GM21723 (cell line): Measurements from ENCODE around the gene AKR7A3.
"Not testable (repeated sequence)": the region's sequence is repeated elsewhere in the genome, so short reads cannot be mapped to it uniquely, and the experiment has no call there.

Experiments used
- ATAC-seq: cut with Tn5 transposase; IDR thresholded peaks from one replicate; pipeline ENCODE4 v1.9.1; 2021; ENCODE audit warnings: mild to moderate bottlenecking, moderate library complexity; ENCODE audit not compliant: unreplicated experiment

Gene AKR7A3

DNA sequence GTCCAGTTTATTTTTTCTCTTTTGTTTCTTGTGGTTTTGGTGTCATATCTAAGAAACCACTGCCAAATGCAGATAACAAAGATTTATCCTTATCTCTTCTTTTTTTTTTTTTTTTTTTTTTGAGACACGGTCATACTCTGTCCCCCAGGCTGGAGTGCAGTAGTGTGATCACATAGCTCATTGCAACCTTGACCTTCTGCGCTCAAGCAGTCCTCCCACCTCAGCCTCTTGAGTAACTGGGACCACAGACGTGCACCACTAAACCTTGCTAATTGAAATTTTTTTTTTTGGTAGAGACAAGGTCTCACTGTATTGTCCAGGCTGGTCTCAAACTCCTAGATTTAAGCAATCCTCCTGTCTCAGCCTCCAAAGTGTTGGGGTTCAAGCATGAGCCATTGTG, 32.5 kb upstream of the AKR7A3 start:
- ATAC-seq: no peak

- no peak for ATAC-seq
Measured at GRCh38 chr1:19319196-19319595, 30.6 kb upstream of the AKR7A3 start.

DNA sequence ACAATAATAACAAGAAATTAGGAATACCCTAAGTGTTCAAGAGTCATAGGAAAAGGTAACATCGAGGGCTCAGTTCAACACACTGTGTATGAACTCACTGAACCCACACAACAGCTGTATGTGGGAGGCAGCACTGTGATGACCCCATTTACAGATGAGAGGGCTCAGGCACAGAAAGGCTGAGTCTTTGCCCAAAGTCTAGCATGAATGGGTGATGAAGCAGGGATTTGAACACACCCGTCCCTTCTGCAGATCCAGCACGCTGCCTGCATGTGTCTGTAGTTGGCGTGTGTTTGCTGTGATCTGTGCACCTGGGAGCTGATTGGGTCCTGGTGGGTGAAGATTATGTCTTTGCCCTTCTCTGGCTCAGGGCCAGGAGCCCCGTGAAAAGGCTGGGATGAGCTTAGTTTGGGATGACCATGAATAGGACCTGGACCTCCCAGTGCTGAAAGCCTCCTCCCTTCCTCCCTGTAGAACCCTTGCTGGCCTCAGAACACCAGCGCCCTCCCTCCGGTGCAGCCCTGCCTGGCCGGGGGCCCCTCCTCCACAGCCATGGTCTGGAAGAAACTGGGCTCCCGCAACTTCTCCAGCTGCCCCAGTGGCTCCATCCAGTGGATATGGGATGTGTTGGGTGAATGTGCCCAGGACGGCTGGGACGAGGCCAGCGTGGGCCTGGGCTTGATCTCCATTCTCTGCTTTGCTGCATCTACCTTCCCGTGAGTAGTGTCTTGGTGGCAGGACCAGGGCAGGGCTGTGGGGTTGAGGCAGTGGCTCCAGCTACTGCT, 28.7 kb upstream of the AKR7A3 start:
- no peak for ATAC-seq

DNA sequence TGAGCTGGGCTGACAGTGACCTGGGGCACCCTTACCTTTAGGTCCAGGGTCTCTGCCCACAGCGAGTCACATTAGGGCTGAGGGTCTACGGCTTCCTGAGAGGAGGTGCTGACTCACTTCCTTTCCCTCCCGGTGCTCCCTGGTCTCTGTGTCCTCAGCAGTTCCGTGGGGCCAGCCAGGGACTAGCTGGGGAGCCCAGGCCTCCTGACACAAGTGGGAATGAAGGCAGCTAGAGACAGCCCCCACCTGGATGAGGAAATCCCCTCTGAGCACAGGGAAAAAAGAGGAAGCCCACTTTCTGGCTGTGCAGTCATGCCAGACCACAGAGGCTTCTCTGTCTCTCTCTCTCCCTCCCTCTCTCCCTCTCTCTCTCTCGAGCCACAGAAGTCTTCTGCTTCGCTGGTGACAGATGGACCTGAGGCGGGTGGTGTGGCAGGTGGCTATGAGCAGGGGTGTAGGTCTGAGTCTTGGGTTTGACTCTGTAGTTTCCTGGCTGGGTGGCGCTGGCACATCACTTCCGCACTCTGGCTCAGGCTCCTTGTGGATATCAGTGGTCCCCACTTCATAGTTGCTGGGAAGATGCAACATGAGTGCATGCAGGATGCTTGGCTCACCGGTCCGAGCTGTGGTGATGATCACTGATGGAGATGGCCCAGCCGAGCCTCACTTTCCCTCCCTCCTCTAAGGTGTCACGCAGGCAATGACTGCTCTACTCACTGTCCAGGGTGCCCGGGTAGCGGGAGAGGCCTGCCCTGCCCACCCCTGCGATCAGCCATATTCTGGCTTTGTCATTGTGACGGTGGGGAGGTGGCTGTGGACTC, 27.0 kb upstream of the AKR7A3 start:
- no peak for ATAC-seq

DNA sequence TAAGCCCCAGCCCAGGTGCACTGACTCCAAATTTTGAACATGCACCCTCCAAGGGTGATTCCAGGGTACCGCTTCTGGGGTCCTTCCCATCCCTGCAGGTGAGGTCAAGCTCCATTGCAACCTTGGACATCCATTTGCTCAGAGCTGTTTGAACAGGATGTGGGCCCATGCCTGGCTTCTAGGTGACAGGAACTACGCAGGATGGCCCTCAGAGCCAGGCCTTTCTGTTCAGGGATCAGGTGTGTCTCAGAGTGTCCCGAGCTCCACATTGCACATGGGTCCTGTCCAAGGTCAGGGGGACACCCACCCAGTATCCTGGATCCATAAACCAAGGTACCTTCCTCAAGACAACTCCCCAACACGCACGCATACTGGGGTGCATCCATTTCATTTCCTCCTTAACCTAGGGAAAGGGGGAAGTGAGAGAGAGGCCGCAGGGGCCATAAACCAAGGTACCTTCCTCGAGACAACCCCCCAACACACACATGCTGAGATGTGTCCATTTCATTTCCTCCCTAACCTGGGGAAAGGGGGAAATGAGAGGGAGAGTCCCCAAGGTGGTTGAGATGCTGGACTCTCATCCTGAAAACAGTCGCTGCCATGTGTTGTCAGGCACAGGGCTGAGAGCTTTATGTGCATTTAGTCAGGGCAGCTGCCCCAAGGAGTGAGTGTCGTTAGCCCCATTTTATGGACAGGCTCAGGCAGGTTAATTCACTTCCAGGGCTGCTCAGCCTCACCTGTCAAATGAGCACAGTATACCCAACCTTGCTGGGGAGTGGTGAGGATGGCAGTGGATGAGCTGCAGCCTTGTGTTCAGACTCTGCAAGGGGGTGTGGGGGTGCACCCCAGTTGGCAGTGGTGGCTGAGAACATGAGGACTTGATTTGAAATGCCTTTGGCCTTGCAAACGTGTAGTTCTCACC, 25.7 kb upstream of the AKR7A3 start:
- ATAC-seq: no peak

DNA sequence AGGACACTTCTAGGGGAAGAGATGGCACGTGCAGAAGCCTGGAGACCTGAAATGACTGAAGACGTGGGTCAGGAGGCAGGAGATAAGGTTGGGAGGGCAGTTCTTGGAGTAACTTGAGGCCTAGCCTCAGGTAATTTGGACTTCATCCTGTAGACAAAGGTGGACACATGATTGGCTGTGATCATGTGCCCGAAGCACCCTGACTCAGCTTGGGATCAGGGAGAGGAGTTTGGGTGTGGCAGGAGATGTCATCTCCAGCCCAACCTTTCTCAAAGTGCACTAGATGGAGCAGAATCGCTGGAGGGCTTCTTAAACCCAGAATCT, 25.0 kb upstream of the AKR7A3 start:
- ATAC-seq: no peak

DNA sequence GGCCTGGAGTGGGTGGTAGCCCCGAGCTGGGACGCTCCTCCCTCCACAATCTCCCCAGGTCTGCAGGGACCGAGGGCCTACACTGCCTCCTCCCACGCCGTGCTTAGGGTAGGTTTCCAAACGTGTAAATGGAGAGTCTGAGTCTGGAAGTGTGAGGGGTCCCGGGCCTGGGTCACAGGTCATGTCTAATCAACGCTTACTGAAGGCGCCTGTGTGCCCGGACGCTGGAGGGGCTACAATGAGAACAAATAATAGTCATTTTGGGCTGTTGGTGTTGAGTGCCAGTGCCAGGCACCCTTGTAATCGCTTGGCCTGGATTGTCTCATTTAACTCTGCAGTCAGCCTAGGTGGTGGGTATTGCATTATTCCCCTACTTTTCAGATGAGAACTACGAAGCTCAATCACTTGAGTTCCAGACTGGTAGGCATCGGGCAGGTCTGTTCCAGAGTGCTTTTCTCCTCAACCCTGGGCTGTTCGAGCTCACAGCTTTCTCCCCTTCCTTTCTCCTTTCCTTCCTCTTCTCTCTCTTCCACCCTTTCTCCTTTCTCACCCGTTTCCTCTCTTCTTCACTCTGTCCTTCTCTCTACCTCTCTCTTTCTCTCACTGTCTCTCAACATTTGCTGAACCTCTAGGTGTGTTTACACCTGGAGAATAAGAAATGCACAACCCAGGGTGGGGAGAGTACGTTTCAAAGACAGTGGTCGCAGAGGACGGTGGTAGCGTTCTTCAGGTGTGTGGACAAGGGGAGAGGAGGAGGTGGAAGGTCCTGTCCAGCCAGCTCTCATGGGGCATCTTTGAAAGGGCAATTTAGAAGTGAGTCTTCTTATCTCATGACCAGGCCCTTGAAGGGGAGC, 24.4 kb upstream of the AKR7A3 start:
- ATAC-seq: peak; percentile 21

DNA sequence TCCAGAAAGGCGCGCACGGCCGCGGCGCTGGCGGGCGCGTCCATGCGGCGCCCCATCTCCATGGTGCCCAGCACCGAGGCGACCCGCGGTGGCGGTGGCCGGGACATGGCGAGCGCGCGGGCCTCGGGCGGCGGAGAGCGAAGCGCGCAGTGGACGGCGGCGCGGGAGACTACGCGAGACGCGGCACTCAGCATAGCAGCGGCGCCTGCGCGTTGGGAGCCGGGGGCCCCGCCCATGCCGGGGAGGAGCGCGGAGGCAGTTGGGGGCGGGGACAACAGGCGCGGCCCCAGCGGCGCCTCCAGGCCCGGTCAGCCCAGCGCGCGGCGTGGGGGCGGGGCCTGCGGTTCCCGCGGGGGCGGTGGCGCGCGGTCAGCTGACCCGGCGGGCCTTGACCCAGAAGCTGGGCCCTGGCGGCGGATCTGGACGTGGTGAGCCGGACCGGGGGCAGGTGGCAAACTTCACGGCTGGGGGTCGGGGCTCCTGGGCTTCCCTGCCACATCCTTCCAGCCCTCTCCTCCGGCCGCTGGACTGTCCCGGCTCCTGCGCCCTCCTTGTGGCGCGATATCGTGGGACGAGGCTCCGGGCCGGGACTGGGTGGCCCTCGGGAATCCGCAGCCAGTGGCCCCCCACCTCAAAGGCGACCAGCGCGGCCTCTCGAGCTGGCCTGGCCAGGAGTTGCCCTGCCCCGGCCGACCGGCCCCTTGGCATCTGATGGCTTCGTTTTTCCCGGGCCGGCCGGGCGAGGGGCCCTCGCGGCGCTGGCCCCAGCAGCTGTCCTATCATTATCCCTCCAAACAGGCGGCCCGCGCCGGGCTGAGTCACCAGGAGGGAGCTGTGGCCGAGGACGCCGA, 23.6 kb upstream of the AKR7A3 start, which contains the start of the genes AKR7A2 and SLC66A1:
TSS of gene AKR7A2 (minus strand) at position 214 of the 851 bp plus-strand sequence. CDS start at position 194, 20 bp downstream.
TSS of gene SLC66A1 (plus strand) at position 396 of the 851 bp plus-strand sequence. CDS start 5,352 bp downstream, outside the sequence.
- ATAC-seq: peak; percentile 64

- peak; percentile 11 for ATAC-seq
Measured at GRCh38 chr1:19311503-19311930, 22.9 kb upstream of the AKR7A3 start.

GRCh38 chr1:19310720-19311502, 22.3 kb upstream of the AKR7A3 start:
- no peak for ATAC-seq

DNA sequence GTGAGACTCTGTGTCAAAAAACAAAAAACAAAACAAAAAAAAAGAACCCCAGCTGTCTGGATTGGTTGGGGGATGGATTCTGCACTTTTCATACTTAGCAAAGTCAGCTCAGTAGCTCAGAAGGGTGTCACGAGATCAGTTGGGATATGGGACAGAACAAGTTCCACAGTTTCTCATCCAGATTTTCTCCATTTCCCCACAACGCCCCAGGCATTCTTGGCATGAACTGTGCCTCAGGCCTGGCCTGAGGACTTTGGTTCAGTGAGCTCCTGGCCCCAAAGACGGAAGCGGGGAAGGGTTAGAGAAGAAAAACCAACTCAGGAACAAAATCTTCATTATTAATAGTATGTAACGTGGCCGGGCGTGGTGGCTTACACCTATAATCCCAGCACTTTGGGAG, 21.5 kb upstream of the AKR7A3 start:
- ATAC-seq: no peak

GRCh38 chr1:19309123-19309813, 20.7 kb upstream of the AKR7A3 start:
- ATAC-seq: no peak

GRCh38 chr1:19308509-19308907, 19.9 kb upstream of the AKR7A3 start:
- ATAC-seq: no peak

- no peak for ATAC-seq
Measured at GRCh38 chr1:19307794-19308508, 19.4 kb upstream of the AKR7A3 start.

DNA sequence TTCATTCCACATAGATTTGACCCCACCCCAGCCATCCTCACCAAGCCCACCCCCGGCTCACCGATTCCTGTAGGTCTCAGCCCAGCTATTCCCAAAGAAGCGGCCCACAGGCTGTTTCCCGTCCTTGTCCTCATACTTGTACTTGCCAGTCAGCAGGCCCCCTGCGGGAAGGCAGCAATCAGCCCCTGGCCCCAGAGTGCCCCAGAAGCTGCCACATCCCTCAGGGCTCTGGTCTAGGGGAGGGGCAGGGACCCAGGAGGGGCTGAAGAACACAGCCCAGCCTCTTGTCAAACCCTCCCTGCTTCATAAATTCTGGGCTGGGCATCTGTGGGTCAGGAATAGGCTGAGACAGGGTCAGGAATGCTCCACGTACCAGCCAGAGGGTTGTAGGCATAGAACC, 18.4 kb upstream of the AKR7A3 start:
- no peak for ATAC-seq

- no peak for ATAC-seq
Measured at GRCh38 chr1:19305880-19306279, 17.3 kb upstream of the AKR7A3 start.

GRCh38 chr1:19304081-19304480, 15.5 kb upstream of the AKR7A3 start:
- ATAC-seq: not testable (repeated sequence)
